GM19455 (cell line): Measurements from ENCODE around the gene RAP1GDS1.
"Not testable (repeated sequence)": the region's sequence is repeated elsewhere in the genome, so short reads cannot be mapped to it uniquely, and the experiment has no call there.

Experiments used
- ATAC-seq: cut with Tn5 transposase; IDR thresholded peaks from one replicate; pipeline ENCODE4 v1.9.1; 2021; ENCODE audit not compliant: unreplicated experiment

The RAP1GDS1 gene

DNA sequence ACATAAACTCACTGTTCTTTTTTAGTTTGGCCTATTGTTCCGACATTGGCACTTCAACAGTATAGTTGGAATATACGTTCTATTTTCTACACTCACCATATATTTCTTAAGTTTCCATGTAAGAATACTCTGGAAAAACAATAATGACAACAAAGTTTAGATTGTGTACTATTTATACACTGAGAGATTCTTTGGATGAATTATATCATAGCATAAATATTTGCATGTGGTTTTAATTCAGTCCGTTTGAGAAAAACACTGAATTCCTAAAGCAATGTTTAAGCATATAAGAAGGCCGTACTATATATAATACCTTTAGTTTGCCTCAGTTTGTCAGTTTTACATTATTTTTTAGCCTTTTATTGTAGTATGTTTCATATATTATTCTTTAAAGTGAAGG is 82.4 kb downstream of the RAP1GDS1 start:
- ATAC-seq: no peak

DNA sequence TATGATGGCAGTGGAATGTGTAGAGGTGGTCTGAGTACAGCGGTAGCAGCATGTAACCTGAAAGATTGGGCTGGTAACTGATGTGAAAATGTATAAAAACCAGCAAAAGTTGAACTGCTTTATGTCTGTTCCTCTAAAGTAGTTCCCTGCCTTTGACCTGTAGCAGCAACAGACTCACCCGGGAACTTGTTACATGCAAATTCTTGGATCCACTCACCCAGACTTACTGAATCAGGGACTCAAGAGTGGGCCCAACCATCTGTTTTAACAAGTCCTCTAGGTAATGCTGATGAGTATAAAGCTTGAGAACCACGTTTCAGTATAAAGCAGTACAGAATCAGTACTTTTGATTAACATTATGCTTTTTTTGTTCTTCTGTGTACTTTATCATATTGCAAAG is 84.7 kb downstream of the RAP1GDS1 start:
- ATAC-seq: no peak

DNA sequence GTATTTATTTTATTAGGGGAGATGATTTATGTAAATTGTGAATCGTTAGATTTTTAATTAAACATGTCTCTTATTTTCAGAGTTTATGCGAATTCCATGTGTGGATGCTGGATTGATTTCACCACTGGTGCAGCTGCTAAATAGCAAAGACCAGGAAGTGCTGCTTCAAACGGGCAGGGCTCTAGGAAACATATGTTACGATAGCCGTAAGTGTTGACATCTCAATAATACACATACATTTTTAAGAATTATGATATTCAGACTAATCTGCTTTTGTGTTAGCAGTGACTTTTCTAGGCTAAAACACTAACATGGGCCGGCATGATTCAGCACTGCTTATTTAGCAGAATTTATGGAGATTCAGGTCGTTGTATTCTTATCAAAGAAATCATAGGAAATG is 91.2 kb downstream of the RAP1GDS1 start:
- no peak for ATAC-seq

DNA sequence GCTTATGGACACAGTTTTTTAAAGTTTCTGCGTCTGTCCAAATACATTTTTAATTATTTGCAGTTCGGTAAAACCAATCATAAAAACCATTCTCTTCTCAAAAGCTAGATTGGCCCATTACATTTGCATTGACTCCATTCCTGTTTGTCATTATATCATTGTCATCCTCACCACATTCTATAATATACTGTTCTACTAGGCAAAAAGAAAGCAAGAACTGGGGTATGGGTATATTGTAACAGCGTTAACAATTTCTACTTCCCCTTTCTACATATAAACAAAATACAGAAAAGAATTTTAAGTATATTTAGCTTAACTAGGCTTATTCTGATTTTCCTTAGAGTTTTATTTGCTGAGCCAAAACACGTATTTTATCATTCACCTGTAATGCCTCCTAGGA is 91.8 kb downstream of the RAP1GDS1 start:
- no peak for ATAC-seq

DNA sequence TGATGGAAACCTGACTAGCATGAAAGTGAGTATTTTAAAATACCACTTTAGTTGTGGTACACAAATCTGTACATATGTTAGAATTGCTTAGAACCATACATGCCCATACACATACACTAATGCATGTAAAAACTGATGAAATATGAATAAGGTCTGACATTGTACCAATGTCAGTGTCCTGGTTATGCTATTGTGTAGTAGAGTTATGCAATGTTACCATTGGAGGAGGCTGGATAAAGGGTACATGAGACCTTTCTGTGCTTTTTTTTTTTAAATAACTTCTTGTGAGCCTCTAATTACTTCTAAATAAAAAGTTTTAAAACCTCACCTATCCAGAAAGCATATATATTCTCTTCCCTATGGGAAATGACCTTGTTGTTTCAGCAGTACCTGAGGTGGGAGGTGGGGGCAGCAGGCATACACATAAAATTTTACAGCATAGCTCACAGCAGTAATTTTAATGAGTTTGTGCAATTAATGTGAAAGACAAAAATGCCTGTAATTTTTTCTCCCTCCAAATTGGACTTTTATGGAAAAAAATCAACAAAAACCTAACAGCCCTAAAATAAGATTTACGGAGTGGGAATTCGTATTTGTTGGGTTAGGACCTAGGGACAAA is 97.6 kb downstream of the RAP1GDS1 start:
- no peak for ATAC-seq

DNA sequence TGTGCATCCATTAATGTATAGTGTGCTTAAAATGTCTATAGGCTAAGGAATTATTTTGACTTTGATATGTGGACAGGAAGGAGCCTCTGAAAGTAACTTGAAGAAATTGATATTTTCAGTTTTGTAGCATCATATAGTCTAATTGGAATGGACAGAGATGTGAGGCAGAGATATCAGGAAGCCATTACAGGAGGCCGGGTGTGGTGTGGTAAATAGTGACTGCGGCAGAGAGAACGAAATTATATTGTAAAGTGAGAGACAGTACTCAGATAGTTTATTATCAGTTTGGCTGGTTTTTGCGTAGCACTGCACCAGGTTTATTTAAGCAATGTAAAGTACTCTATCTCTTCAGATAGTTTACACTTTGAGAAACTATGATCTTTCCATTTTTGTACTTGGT is 98.5 kb downstream of the RAP1GDS1 start:
- ATAC-seq: no peak

DNA sequence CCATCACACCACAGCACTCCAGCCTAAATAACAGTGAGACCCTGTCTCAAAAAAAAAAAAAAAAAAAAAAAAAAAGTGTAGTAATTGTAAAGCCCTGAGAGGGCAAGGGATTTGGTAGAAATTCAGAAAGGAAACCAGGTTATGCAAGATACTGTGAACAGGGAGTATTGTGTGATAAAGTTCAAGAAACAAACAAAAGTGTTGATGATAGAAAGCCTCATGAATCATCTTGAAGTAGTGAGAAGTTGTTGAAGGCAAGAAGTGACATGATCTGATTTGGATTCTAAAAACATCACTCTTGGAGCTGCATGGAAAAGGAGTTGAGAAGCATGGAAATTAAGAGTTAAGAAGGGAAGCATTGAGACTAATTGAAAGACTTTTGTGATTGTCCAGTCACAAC is 102.2 kb downstream of the RAP1GDS1 start:
- ATAC-seq: no peak

DNA sequence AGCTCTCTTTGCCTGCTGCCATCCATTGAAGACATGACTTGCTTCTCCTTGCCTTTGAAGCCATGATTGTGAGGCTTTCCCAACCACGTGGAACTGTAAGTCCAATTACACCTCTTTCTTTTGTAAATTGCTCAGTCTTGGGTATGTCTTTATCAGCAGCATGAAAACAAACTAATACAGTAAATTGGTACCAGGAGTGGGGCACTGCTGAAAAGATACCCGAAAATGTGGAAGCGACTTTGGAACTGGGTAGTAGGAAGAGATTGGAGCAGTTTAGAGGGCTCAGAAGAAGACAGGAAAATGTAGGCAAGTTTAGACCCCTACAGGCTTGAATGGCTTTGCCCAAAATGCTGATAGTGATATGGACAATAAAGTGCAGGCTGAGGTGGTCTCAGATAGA is 105.1 kb downstream of the RAP1GDS1 start:
- not testable (repeated sequence) for ATAC-seq

DNA sequence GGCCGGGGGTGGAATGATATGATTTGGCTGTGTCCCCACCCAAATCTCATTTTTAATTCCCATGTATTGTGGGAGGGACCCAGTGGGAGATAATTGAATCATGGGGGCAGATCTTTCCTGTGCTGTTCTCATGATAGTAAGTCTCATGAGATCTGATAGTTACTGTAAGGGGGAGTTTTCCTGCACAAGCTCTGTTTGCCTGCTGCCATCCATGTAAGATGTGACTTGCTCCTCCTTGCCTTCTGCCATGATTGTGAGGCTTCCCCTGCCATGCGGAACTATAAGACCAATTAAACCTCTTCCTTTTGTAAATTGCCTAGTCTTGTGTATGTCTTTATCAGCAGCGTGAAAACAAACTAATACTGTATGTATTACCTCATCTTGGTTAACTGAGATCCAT is 106.8 kb downstream of the RAP1GDS1 start:
- ATAC-seq: not testable (repeated sequence)

DNA sequence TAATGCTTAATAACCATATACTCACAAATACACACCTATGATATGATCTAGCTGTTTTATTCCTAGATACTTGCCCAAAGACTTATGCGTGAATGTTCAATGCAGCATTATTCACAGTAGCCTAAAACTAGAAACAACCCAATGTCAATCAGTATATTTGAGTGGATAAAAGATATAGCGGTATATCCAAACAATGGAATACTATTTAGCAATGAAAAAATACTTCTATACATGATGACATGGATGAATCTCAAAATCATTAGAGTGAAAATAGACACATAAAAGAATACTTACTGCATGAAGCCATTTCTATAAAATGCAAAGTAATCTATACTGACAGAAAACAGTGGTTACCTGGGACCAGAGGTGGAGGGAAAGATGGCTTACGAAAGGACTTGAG is 108.1 kb downstream of the RAP1GDS1 start:
- ATAC-seq: no peak

DNA sequence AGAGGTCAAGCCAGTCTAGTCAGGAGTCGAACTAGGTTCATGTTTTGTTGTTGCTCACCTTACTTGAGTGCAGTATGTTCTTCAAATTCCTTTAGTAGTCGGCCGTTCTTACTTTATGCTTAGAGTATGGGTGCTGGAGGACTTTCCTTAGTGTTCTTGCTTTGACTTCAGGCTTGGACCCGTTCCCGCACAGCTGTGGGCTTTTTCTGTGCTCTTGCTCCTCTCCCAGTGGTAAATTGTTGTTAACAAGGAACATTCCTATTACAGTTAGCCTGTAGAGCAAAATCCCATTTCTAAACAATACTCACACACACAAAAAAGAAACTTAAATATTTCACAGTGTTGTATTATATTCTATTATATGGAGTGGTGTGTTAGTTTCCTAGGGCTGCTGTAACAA is 113.5 kb downstream of the RAP1GDS1 start:
- no peak for ATAC-seq

DNA sequence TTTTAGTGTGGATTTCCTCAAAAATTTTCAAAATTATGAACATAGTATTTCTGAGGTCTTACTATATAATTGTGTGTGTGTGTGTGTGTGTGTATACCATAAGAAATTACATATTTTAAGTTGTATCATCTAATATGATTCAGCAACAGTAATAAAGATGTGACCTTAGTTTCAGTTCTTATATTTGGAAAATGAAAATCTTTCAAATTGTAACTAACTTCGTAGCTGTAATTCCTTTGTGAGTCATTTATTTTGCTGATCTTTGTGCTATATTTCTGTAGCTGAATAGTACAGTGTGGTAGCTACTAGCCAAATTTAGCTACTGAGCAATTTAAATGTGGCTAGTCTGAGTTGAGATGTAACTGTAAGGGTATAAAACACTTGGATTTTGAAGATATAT is 116.4 kb downstream of the RAP1GDS1 start:
- no peak for ATAC-seq

DNA sequence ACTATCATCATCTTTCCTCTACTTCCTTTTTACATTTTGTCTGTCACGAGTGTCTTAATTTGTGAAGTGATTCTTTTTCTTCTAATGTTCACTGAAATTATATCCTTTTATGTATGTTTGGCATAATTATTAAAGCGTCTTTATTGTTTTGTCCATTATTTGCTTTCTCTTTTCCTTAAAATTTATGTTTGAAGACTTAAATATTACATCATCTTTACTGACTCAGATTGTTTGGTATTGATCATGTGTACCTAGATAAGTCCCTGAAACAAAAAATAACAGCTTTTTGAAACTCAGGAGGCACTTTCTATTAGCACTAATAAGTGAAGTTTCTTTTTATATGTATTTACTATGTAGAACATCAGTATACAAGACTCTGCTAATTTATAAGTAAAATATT is 120.1 kb downstream of the RAP1GDS1 start:
- no peak for ATAC-seq

DNA sequence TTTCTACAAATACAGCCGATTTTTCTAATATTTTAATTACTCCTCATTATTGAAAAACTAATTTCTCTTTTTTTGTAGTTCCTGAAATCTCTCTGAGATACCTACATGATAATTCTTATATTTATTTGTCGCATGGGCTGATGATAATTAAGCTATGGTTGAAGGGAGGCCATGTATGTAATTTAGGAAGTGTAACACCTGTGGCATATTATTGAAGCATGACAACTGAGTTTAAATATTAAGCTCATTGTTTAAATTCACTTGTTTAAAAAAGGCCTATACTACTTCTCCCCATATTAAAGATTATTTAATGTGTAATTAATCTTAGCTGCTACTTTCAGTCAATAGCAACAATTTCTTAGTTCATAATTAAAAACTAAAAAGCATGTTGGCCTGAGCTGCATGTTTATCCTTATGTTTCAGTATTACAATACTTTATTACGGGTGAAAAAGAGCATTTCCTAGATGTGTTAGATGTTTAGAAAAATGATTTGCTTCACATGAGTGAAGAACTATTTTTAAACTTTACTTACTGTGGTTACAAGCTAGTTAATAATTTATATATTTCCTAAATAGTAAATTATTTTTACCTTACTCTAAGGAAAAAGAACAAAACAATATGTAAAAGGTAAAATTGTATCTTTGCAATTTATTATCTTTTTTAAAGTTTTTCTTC is 122.4 kb downstream of the RAP1GDS1 start:
- ATAC-seq: no peak

DNA sequence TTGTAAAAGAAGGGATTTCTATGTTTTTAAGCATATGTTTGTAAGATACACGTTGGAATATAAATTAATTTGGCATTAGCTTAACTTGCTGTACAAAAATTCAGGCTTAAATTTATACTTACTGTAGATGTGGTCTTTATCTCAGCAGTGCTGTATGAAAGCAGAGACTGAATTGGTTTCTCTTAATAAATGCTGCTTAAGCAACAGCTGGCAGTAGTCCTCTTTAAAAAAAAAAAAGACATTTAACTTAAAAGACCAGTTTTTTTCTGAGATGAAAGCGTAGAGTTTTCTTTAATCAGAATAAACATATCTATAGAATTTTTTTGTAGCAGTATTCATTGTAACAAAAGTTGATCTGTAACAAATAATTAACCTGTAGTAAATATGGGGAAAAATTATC is 124.6 kb downstream of the RAP1GDS1 start:
- no peak for ATAC-seq

DNA sequence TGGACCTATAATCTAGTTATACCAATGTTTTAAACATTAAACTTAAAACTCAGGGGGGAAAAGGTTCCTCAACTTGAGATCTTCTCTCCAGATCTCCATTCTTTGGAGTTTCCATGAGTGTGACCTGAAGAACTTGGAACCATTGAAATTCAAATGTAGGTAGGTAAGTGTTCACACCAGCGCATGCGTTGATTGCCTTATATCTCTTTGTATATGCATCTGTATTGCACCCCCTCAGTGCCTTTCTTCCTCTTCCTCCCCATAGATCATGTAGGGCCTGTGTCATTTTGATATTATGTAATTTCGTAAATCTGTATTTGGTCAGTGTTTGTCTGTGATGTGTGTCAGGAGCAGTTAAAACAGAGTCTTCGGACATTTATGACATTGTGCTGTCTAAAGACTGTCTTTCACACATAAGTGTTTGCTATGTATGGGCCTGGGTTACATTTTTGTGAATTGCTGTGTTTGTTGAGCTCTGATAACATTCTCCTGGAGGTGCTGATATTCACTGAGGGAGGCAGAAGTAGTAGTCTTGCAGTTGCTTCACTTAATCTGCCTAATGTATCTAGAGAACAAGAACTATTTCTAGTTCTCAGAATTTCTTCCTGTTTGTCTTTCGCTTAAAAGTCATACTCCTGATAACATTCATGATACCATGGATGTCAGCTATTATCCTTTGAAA is 126.3 kb downstream of the RAP1GDS1 start:
- ATAC-seq: no peak

DNA sequence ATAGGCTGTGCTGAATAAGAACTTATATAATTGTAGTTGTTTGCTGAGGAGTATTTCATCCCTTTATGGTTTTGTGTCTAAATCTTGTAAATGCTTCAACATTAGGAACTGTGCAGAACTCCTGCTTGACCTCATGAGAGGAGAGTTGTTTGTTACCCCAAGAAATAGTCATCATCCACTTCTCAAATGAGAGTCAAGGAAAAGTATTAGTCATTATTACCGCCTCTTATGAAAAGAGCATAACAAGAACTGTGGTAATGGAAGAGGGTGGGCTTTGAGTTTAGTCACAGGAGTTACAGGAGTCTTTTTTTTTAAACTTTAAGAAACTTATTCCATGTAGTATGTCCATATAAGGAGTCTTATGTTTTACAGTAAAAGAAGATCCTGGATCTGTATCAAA is 132.9 kb downstream of the RAP1GDS1 start:
- ATAC-seq: no peak

DNA sequence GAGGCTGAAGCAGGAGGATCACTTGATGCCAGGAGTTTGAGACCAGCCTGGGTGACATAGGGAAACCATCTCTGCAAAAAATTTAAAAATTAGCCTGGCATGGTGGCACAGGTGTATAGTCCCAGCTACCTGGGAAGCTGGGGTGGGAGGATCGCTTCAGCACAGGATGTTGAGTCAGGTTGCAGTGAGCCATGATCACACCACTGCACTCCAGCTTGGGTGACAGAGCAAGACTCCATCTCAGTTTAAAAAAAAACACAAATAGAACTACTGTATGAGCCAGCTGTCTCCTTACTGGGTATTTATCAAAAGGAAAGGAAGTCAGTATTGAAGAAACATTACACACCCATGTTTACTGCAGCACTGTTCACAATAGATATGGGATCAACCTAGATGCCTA is 138.7 kb downstream of the RAP1GDS1 start:
- no peak for ATAC-seq

DNA sequence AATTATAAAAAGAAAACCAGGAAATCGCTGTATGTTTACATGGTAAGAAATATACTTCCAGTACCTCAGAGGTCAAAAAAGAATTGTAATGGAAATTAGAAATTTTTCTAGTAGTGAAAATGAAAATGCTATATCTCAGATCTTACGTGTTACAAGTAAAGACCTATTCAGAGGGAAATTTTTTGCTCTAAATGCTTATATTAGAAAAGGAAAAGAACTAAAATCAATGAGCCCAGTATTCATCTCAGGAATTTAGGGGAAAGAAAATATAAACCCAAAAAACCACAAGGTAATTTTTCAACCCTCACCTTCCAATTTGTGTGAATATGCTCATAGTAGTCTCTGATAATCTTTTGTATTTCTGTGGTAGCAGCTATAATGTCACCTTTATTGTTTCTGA is 145.6 kb downstream of the RAP1GDS1 start:
- no peak for ATAC-seq

DNA sequence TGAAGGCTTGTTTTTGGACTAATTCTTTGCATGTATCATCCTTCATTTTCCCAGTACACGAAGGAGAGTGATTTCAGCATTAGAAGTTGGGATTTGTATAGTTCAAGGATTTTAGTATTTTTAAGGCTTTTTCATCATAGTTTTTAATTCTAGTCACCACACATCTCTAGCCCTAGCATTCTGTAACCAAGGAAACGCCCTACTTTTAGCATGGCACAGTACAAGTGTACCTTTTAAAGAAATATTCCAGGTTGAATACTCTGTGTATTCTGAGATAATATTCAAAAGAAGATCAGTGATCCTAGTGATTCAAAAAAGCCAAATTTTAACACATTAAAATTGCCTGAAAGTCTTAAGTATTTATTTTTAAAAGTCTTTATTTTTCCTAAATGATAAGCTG is 150.5 kb downstream of the RAP1GDS1 start:
- no peak for ATAC-seq

DNA sequence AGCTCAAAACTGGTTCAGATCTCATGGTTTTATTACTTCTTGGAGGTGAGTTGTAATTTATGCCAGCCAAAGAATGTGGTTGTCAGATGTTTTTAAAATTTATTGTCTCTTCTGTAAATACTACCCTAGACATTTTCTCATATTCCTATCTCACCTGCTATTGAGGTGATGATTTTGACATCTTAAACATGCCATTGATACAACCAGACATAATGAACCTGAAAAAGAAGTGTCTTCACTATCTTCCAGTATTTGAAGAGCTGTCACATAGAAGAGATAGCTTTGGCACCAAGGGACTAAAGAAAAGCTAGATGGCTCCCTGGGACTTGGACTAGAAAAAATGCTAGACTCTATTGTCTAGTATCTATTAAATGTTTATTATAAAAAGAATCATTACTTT is 155.7 kb downstream of the RAP1GDS1 start:
- no peak for ATAC-seq

DNA sequence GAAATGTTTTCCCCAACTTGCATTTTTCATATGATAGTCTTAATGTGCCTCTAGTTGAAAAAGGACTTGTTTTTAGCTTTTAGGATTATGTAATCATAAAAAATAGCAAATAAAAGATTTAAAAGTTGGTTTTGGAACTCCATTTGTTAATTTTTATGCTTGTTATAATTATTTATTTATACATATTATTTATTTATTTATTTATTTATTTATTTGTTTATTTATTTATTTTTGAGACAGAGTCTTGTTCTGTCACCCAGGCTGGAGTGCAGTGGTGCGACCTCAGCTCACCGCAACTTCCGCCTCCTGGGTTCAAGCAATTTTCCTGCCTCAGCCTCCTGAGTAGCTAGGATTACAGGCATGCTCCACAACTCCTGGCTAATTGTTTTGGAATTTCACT is 159.0 kb downstream of the RAP1GDS1 start:
- ATAC-seq: not testable (repeated sequence)

DNA sequence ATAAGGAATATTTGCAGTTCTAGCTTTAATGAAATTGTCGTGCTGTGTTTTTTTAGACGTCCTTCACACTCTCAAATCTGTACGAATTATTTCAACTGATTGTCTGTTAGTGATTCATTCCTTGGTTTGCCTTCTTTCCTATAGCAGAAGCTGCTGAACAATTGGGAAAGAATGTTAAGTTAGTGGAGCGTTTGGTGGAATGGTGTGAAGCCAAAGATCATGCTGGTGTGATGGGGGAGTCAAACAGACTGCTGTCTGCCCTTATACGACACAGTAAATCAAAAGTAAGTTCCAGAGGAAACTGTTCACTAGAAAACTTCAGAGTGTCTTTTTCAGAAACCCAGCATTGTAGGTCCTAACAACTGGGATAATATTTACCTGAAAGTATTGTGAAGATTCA is 159.9 kb downstream of the RAP1GDS1 start:
- no peak for ATAC-seq
